SK-N-SH (cell line): ENCODE measurements around the gene SCYL1. TPM values are rescaled to one million over a fixed set of nuclear protein-coding genes. Genes with fewer than 3 reads are reported as not detected.
A peak's percentile ranks its signal among the peaks of the same experiment; 100 is the strongest.

Experiments
- CTCF ChIA-PET: fragments of 300-600, 350-600 bp; formaldehyde crosslinking; extraction: SDS; loops from one replicate; lab custom pipeline; 2021; lab: Yijun Ruan, JAX
- POLR2A ChIA-PET: fragments of 350-600 bp; sonication (Branson Sonifier 250); formaldehyde crosslinking; extraction: SDS; loops from one replicate; lab custom pipeline; 2020; ENCODE audit warnings: antibody characterized with exemption, inconsistent platforms; lab: Yijun Ruan, JAX
- DNase-seq: peaks from one replicate; pipeline ENCODE4 v3.0.0; 2012
- H2AFZ ChIP-seq: fragments of 200-600 bp; sonication (generic); 2 replicates; pipeline ENCODE4 v1.8.1; 2016; ENCODE audit warnings: antibody characterized with exemption, mild to moderate bottlenecking, low read depth
- H3F3A ChIP-seq: fragments of 200-600 bp; sonication (generic); replicated peaks from 2 replicates; pipeline ENCODE3; 2016; ENCODE audit warnings: antibody characterized with exemption, mild to moderate bottlenecking; ENCODE audit not compliant: insufficient read depth
- H3K27ac ChIP-seq, 2 experiments: fragments of 200-500 bp in 1 of 2; fragments of 200-600 bp in 1 of 2; sonication (Bioruptor generic) in 1 of 2; sonication (generic), shearing (Covaris generic) in 1 of 2; 2 replicates each; pipeline versions ENCODE4 v1.5.1 to v1.6.1; 2014 to 2016; ENCODE audit warnings: low read depth in 2 of 2, inconsistent platforms in 1 of 2, low read length in 1 of 2, mild to moderate bottlenecking in 1 of 2, mixed read lengths in 1 of 2
- H3K27me3 ChIP-seq: fragments of 200-600 bp; sonication (generic), shearing (Covaris generic); 2 replicates; pipeline ENCODE4 v1.6.1; 2016; ENCODE audit warnings: mixed run types; ENCODE audit not compliant: insufficient read depth
- H3K36me3 ChIP-seq, 2 experiments: fragments of 200-500 bp in 1 of 2; fragments of 200-600 bp in 1 of 2; sonication (Bioruptor generic) in 1 of 2; sonication (generic) in 1 of 2; replicated peaks in 1 of 2; 2 replicates each; pipeline versions ENCODE3 to v1.5.1; 2014 to 2016; ENCODE audit warnings: low read length in 1 of 2, mild to moderate bottlenecking in 1 of 2; ENCODE audit not compliant: insufficient read depth in 2 of 2, control insufficient read depth in 1 of 2
- H3K4me1 ChIP-seq, 2 experiments: fragments of 200-500 bp in 1 of 2; fragments of 200-600 bp in 1 of 2; sonication (Bioruptor generic) in 1 of 2; sonication (generic), shearing (Covaris generic) in 1 of 2; 2 replicates each; pipeline versions ENCODE4 v1.5.1 to v1.6.1; 2014 to 2016; ENCODE audit warnings: low read depth in 1 of 2, low read length in 1 of 2, mixed run types in 1 of 2; ENCODE audit not compliant: insufficient read depth in 2 of 2, control insufficient read depth in 1 of 2
- H3K4me2 ChIP-seq: fragments of 200-600 bp; sonication (generic), shearing (Covaris generic); 2 replicates; pipeline ENCODE4 v1.6.1; 2017; ENCODE audit warnings: mixed run types
- H3K4me3 ChIP-seq, 2 experiments: fragments of 200-500 bp in 1 of 2; fragments of 200-600 bp in 1 of 2; sonication (Bioruptor generic) in 1 of 2; sonication (generic), shearing (Covaris generic) in 1 of 2; 2 replicates each; pipeline versions ENCODE4 v1.5.1 to v1.8.1; 2014 to 2016; ENCODE audit warnings: low read depth in 2 of 2, inconsistent platforms in 1 of 2, low read length in 1 of 2, mild to moderate bottlenecking in 1 of 2, mixed read lengths in 1 of 2, moderate library complexity in 1 of 2
- H3K79me2 ChIP-seq: fragments of 200-600 bp; sonication (generic); 2 replicates; pipeline ENCODE4 v1.8.1; 2017; ENCODE audit warnings: mild to moderate bottlenecking; ENCODE audit not compliant: insufficient read depth
- H3K9ac ChIP-seq: fragments of 200-600 bp; sonication (generic); 2 replicates; pipeline ENCODE4 v1.6.1; 2017; ENCODE audit warnings: mixed run types
- H3K9me2 ChIP-seq: fragments of 200-600 bp; sonication (generic); 2 replicates; pipeline ENCODE4 v1.6.1; 2017; ENCODE audit warnings: mixed run types
- H3K9me3 ChIP-seq: fragments of 200-600 bp; sonication (generic); 2 replicates; pipeline ENCODE4 v1.6.1; 2017; ENCODE audit warnings: mixed run types, mild to moderate bottlenecking, moderate library complexity
- H4K20me1 ChIP-seq: fragments of 200-600 bp; sonication (generic); 2 replicates; pipeline ENCODE4 v1.6.1; 2017; ENCODE audit warnings: mild to moderate bottlenecking, mixed run types; ENCODE audit not compliant: insufficient read depth
- CHD2 ChIP-seq: fragments of 150-350 bp; IDR thresholded peaks from 2 replicates; pipeline ENCODE4 v1.6.1; 2018; ENCODE audit warnings: low read length; ENCODE audit not compliant: partially characterized antibody
- EP300 ChIP-seq, 2 experiments: IDR thresholded peaks; 2 replicates each; pipeline versions ENCODE4 v1.4.0 to v1.6.1; 2012; ENCODE audit warnings: borderline replicate concordance in 1 of 2, low read depth in 1 of 2, low read length in 1 of 2
- FOSL2 ChIP-seq: IDR thresholded peaks from 2 replicates; pipeline ENCODE4 v1.4.0; 2012; ENCODE audit warnings: low read depth, mild to moderate bottlenecking, moderate library complexity, borderline replicate concordance
- JUND ChIP-seq: IDR thresholded peaks from 2 replicates; pipeline ENCODE4 v1.4.0; 2012
- MEF2A ChIP-seq: IDR thresholded peaks from 2 replicates; pipeline ENCODE4 v1.4.0; 2012; ENCODE audit warnings: low read depth, borderline replicate concordance
- NFIC ChIP-seq: IDR thresholded peaks from 2 replicates; pipeline ENCODE4 v1.4.0; 2012; ENCODE audit warnings: borderline replicate concordance
- RXRA ChIP-seq: IDR thresholded peaks from 2 replicates; pipeline ENCODE4 v1.4.0; 2012; ENCODE audit warnings: low read depth, mild to moderate bottlenecking, borderline replicate concordance
- SIN3A ChIP-seq: IDR thresholded peaks from 2 replicates; pipeline ENCODE4 v1.6.1; 2012; ENCODE audit warnings: low read depth, mild to moderate bottlenecking, low read length, moderate library complexity, borderline replicate concordance
- TAF1 ChIP-seq: IDR thresholded peaks from 2 replicates; pipeline ENCODE4 v1.6.1; 2012; ENCODE audit warnings: low read depth, mild to moderate bottlenecking, low read length, moderate library complexity, borderline replicate concordance
- TCF12 ChIP-seq: IDR thresholded peaks from 2 replicates; pipeline ENCODE4 v1.4.0; 2012
- TEAD4 ChIP-seq: IDR thresholded peaks from 2 replicates; pipeline ENCODE4 v1.4.0; 2012; ENCODE audit warnings: mild to moderate bottlenecking, borderline replicate concordance; ENCODE audit not compliant: insufficient read depth
- YY1 ChIP-seq: IDR thresholded peaks from 2 replicates; pipeline ENCODE4 v1.4.0; 2012; ENCODE audit warnings: low read depth, mild to moderate bottlenecking
- WGBS: methylation state at CpG from one replicate; pipeline ENCODE4 v1.1.6; 2017; ENCODE audit warnings: low lambda C conversion rate; 5-methylcytosine and 5-hydroxymethylcytosine counted together
- polyA plus RNA-seq, 3 experiments: library from polyadenylated mRNA; depleted of rRNA; stranded (reverse); fragments of >200 nt; gene quantifications; 2 replicates each; pipeline ENCODE4 v1.2.3, GENCODE V29; 2012
- TF ChIP-seq, protein P1 (sequence below): IDR thresholded peaks from 2 replicates; pipeline ENCODE4 v1.4.0; 2012; ENCODE audit warnings: low read depth, borderline replicate concordance
- TF ChIP-seq, protein P2 (sequence below): IDR thresholded peaks from 2 replicates; pipeline ENCODE4; 2012
- TF ChIP-seq, protein P3 (sequence below): IDR thresholded peaks from 2 replicates; pipeline ENCODE4 v1.6.1; 2012; ENCODE audit warnings: mild to moderate bottlenecking, low read depth, low read length, moderate library complexity
- TF ChIP-seq, protein P4 (sequence below): IDR thresholded peaks from 2 replicates; pipeline ENCODE4 v1.4.0; 2012; ENCODE audit warnings: low read depth
- TF ChIP-seq, protein P5 (sequence below): IDR thresholded peaks from 2 replicates; pipeline ENCODE4 v1.4.0; 2012; ENCODE audit warnings: low read depth, borderline replicate concordance
- TF ChIP-seq, protein P6 (sequence below): fragments of 150-350 bp; IDR thresholded peaks from 2 replicates; pipeline ENCODE4 v1.6.1; 2016; ENCODE audit warnings: mild to moderate bottlenecking, low read depth, low read length

The SCYL1 gene
- polyA plus RNA-seq, 1 of the 3 experiments (the other 2 are of a cell fraction) = 79.9 TPM

DNA sequence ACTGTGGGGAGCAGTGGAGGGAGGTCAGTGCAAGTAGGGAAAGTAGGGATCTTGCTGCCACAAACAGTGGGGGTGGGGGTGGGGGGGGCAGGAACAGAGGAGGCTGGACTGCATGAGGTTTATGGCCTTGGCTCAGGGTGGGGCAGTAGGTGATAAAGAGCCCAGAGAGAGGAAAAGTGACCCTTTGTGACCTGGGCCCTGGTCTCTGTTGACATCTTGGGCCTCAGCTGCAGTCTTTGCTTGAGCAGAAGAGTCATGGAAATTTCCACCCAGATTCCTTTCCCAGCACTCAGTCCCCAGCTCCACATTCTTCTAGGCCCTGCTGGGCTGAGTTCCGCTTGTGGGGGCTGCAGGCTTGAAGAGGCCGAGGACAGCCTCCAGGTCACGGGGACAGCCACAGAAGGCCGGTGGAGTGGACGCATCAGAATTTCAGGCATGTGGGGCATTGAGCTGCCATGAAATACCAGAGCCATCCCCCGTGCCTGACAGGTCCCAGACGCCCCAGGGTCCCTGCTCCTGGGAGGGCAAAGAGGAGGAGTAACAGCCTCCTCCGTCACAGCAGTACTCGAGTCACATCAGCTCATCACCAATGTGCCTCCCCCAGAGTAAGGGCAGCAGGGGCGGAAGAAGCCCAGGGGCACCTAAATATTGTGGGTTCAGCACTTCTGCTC, 35.7 kb upstream of the SCYL1 start:
- Histone ChIP-seq H3K27ac (peak overlapping the region; percentile 100), H3K27me3 (no peaks in the 10 kb centered on the region), H2AFZ (no peak overlapping the region), H4K20me1 (no peaks in the 10 kb centered on the region), H3K4me2 (peak overlapping the region; percentile 83), H3K4me3 (no peak overlapping the region; a peak in 1 of 4 replicates), H3F3A (peaks cover 81% of the 10 kb centered on the region), H3K9ac (peak overlapping the region; percentile 95), H3K4me1 (peaks cover 82 to 87% of the 10 kb centered on the region in 2 experiments), H3K9me3 (no peaks in the 10 kb centered on the region), H3K79me2 (peaks cover 75% of the 10 kb centered on the region), H3K36me3 (no peaks in the 10 kb centered on the region), H3K9me2 (no peaks in the 10 kb centered on the region)
- ChIA-PET CTCF (interaction anchor here (0.9 to 8.3 kb wide), 7 partner anchors 9 to 73 kb away, joined by 3 to 58 read pairs (median 7); partner anchors contain the start of genes MALAT1 and NEAT1), POLR2A (interaction anchor here (10.5 to 26.8 kb wide), 3 partner anchors 13 to 67 kb away, joined by 283 to 1027 read pairs (median 591); partner anchors contain the start of genes MALAT1 and NEAT1)
- 10% methylated on average over 9 of the region's 10 CpGs for WGBS
- TF ChIP-seq EP300 (IDR thresholded peaks at IDR 0.05; ENCODE audit: borderline replicate concordance in 1 of 2, low read depth in 1 of 2, low read length in 1 of 2) (peak; percentile 10 to 79; a peak in 1 of 4 replicates), TAF1 (peak; percentile 40; the same call in 1 of the 2 replicates), CHD2 (no peak), YY1 (no peak), MEF2A (peak; percentile 26; the same call in 1 of the 2 replicates), TCF12 (peak; percentile 82), TEAD4 (peak; percentile 88), JUND (peak; percentile 17), RXRA (peak; percentile 70; the same call in 1 of the 2 replicates), FOSL2 (peak; percentile 46; the same call in 1 of the 2 replicates), NFIC (peak; percentile 31; the same call in 1 of the 2 replicates), SIN3A (0 out of 2 replicates have a peak, but pooled peaks have one; percentile 18)
- TF ChIP-seq, protein P1, sequence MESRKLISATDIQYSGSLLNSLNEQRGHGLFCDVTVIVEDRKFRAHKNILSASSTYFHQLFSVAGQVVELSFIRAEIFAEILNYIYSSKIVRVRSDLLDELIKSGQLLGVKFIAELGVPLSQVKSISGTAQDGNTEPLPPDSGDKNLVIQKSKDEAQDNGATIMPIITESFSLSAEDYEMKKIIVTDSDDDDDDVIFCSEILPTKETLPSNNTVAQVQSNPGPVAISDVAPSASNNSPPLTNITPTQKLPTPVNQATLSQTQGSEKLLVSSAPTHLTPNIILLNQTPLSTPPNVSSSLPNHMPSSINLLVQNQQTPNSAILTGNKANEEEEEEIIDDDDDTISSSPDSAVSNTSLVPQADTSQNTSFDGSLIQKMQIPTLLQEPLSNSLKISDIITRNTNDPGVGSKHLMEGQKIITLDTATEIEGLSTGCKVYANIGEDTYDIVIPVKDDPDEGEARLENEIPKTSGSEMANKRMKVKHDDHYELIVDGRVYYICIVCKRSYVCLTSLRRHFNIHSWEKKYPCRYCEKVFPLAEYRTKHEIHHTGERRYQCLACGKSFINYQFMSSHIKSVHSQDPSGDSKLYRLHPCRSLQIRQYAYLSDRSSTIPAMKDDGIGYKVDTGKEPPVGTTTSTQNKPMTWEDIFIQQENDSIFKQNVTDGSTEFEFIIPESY = no peak
- TF ChIP-seq, protein P2, sequence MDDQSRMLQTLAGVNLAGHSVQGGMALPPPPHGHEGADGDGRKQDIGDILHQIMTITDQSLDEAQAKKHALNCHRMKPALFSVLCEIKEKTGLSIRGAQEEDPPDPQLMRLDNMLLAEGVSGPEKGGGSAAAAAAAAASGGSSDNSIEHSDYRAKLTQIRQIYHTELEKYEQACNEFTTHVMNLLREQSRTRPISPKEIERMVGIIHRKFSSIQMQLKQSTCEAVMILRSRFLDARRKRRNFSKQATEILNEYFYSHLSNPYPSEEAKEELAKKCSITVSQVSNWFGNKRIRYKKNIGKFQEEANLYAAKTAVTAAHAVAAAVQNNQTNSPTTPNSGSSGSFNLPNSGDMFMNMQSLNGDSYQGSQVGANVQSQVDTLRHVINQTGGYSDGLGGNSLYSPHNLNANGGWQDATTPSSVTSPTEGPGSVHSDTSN = peak; percentile 69
- TF ChIP-seq, protein P3, sequence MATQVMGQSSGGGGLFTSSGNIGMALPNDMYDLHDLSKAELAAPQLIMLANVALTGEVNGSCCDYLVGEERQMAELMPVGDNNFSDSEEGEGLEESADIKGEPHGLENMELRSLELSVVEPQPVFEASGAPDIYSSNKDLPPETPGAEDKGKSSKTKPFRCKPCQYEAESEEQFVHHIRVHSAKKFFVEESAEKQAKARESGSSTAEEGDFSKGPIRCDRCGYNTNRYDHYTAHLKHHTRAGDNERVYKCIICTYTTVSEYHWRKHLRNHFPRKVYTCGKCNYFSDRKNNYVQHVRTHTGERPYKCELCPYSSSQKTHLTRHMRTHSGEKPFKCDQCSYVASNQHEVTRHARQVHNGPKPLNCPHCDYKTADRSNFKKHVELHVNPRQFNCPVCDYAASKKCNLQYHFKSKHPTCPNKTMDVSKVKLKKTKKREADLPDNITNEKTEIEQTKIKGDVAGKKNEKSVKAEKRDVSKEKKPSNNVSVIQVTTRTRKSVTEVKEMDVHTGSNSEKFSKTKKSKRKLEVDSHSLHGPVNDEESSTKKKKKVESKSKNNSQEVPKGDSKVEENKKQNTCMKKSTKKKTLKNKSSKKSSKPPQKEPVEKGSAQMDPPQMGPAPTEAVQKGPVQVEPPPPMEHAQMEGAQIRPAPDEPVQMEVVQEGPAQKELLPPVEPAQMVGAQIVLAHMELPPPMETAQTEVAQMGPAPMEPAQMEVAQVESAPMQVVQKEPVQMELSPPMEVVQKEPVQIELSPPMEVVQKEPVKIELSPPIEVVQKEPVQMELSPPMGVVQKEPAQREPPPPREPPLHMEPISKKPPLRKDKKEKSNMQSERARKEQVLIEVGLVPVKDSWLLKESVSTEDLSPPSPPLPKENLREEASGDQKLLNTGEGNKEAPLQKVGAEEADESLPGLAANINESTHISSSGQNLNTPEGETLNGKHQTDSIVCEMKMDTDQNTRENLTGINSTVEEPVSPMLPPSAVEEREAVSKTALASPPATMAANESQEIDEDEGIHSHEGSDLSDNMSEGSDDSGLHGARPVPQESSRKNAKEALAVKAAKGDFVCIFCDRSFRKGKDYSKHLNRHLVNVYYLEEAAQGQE = 0 out of 2 replicates have a peak, but pooled peaks have one; percentile 25
- TF ChIP-seq, protein P4, sequence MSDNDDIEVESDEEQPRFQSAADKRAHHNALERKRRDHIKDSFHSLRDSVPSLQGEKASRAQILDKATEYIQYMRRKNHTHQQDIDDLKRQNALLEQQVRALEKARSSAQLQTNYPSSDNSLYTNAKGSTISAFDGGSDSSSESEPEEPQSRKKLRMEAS = peak; percentile 41
- TF ChIP-seq, protein P5, sequence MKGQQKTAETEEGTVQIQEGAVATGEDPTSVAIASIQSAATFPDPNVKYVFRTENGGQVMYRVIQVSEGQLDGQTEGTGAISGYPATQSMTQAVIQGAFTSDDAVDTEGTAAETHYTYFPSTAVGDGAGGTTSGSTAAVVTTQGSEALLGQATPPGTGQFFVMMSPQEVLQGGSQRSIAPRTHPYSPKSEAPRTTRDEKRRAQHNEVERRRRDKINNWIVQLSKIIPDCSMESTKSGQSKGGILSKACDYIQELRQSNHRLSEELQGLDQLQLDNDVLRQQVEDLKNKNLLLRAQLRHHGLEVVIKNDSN = peak; percentile 66; the same call in 1 of the 2 replicates
- TF ChIP-seq, protein P6, sequence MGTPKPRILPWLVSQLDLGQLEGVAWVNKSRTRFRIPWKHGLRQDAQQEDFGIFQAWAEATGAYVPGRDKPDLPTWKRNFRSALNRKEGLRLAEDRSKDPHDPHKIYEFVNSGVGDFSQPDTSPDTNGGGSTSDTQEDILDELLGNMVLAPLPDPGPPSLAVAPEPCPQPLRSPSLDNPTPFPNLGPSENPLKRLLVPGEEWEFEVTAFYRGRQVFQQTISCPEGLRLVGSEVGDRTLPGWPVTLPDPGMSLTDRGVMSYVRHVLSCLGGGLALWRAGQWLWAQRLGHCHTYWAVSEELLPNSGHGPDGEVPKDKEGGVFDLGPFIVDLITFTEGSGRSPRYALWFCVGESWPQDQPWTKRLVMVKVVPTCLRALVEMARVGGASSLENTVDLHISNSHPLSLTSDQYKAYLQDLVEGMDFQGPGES = no peak
- DNase-seq = no peak
